22Rv1 (cell line): ENCODE measurements around the gene C17orf100.
"Not testable (repeated sequence)": the region's sequence is repeated elsewhere in the genome, so short reads cannot be mapped to it uniquely, and the experiment has no call there.

Source experiments
- H3K27ac ChIP-seq: fragments of 450-650 bp; 2 replicates; pipeline ENCODE4 v1.5.1; 2017
- CTCF ChIP-seq: fragments of 450-650 bp; IDR thresholded peaks from 2 replicates; pipeline ENCODE4 v1.5.1; 2017; ENCODE audit warnings: mild to moderate bottlenecking
- ZFX ChIP-seq: fragments of 450-650 bp; IDR thresholded peaks from 2 replicates; pipeline ENCODE4 v1.6.1; 2017; ENCODE audit warnings: antibody characterized with exemption, borderline replicate concordance

C17orf100 gene

GRCh38 chr17:6690641-6691040, 39.1 kb downstream of the C17orf100 start:
- no peak overlapping the region for H3K27ac ChIP-seq
- no peak for TF ChIP-seq CTCF
- TF ChIP-seq ZFX: no peak

- H3K27ac ChIP-seq: no peak overlapping the region
- TF ChIP-seq ZFX (no peak), CTCF (no peak)
These were observed 40.0 kb downstream of the C17orf100 start for GRCh38 chr17:6691546-6691945.

GRCh38 chr17:6691958-6692357, 40.4 kb downstream of the C17orf100 start:
- H3K27ac ChIP-seq: not testable (repeated sequence)

GRCh38 chr17:6695051-6695450, 43.5 kb downstream of the C17orf100 start:
- TF ChIP-seq ZFX (no peak), CTCF (no peak)
- H3K27ac ChIP-seq: no peak overlapping the region

GRCh38 chr17:6695565-6695964, 44.0 kb downstream of the C17orf100 start:
- no peak overlapping the region for H3K27ac ChIP-seq
- TF ChIP-seq ZFX: no peak
- TF ChIP-seq CTCF: no peak

- no peak for TF ChIP-seq ZFX
- no peak for TF ChIP-seq CTCF
- H3K27ac ChIP-seq: no peak overlapping the region
These were observed 45.3 kb downstream of the C17orf100 start for GRCh38 chr17:6696906-6697305.

- no peak overlapping the region for H3K27ac ChIP-seq
- no peak for TF ChIP-seq CTCF
- TF ChIP-seq ZFX: no peak
These were observed 46.4 kb downstream of the C17orf100 start for GRCh38 chr17:6698004-6698403.
